Measurements from ENCODE around the gene ATP2B2.
A peak's percentile ranks its signal among the peaks of the same experiment; 100 is the strongest.

The ATP2B2 gene

DNA sequence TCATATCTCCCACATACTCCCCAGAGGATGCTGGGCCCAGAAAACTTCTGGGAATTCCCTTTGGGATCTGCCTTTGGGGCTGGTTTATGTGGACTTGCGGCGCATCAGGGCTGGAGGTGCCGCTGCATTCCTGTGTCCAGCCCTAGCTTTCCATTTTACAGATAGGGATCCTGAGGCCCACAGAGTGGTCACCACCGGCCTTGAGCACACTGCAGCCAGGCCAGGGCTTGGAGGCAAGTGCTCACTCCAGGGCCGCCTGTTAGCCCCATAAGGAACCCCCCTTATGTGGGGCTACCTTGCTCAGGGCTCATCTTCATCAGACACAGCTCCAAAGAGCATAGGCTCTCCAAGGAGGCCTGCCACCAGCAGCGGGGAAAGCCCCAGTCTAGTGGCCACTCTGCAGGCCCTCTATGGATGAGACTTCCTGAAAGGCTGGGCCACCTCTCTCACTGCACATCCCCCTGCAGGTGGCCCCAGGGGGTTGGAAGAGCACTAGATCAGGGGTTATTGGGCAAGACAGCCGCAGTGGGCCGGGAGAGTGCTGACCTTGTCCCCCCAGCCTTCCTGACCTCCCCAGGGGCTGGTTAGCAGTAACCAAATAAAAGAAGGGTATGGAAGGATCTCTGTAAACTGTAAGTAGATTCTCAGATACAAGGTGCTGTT, 9.2 kb upstream of the ATP2B2 start:
- WGBS (ENCODE audit: extremely low coverage, insufficient coverage, low lambda C conversion rate) = no CpG with 5 or more reads among the region's 8 CpGs
- no peak for DNase-seq
- H2AK5ac ChIP-seq (ENCODE audit: low read length) = no peak overlapping the region
- no peaks in the 10 kb centered on the region for H3K4me1 ChIP-seq (ENCODE audit: control insufficient read depth, low read depth, low read length)
- H3K27me3 ChIP-seq (ENCODE audit: insufficient read depth, low read length, poor library complexity) = no peaks in the 10 kb centered on the region
- H3K23ac ChIP-seq (ENCODE audit: low read length) = no peak overlapping the region
- no peak overlapping the region for H3K4me2 ChIP-seq (ENCODE audit: low read length)
- H2BK5ac ChIP-seq (ENCODE audit: low read length) = no peak overlapping the region
- H3K4me3 ChIP-seq (ENCODE audit: low read length) = no peak overlapping the region
- H4K8ac ChIP-seq (ENCODE audit: low read depth, low read length) = no peak overlapping the region
- no peak overlapping the region for H4K5ac ChIP-seq (ENCODE audit: low read length)
- no peak overlapping the region for H2BK120ac ChIP-seq (ENCODE audit: low read depth, low read length)
- H3K4ac ChIP-seq (ENCODE audit: low read depth, low read length) = no peak overlapping the region
- no peak overlapping the region for H3K27ac ChIP-seq (ENCODE audit: low read depth, low read length)
- H3K36me3 ChIP-seq (ENCODE audit: control insufficient read depth, insufficient read depth, low read length) = no peaks in the 10 kb centered on the region
- H3K79me1 ChIP-seq (ENCODE audit: low read length) = no peaks in the 10 kb centered on the region
- H3K79me2 ChIP-seq (ENCODE audit: control insufficient read depth, insufficient read depth, low read length) = no peaks in the 10 kb centered on the region
- H3K18ac ChIP-seq (ENCODE audit: low read length) = no peak overlapping the region
- H3K56ac ChIP-seq (ENCODE audit: low read length) = no peak overlapping the region
- H3K9ac ChIP-seq (ENCODE audit: low read length) = no peak overlapping the region
- H2BK15ac ChIP-seq (replicated peaks; ENCODE audit: low read depth) = no peak overlapping the region

DNA sequence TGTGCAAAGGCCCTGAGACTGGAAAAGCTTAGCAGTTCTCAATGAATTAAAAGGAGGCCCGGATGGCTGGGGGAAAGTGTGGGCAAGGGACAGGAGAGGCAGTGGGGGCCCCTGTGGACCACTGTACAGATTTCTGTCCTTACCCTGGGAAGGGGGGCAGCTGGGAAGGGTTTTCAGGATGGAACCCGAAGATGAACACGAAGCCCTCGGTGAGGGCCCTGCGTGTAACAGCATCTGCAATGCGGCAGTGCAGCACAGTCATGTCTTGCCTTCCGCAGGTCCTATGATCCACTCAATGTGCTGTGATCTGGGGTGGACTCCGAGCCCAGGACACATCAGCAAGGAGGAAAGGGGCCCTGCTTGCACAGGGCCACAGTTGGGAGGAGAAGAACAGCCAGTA, 7.9 kb upstream of the ATP2B2 start:
- Histone ChIP-seq H2AK5ac (ENCODE audit: low read length) (no peak overlapping the region), H3K4ac (ENCODE audit: low read depth, low read length) (no peak overlapping the region), H3K4me2 (ENCODE audit: low read length) (no peak overlapping the region), H3K27me3 (ENCODE audit: insufficient read depth, low read length, poor library complexity) (no peaks in the 10 kb centered on the region), H4K8ac (ENCODE audit: low read depth, low read length) (no peak overlapping the region), H3K9ac (ENCODE audit: low read length) (no peak overlapping the region), H3K27ac (ENCODE audit: low read depth, low read length) (no peak overlapping the region), H3K18ac (ENCODE audit: low read length) (no peak overlapping the region), H2BK120ac (ENCODE audit: low read depth, low read length) (no peak overlapping the region), H3K79me2 (ENCODE audit: control insufficient read depth, insufficient read depth, low read length) (no peaks in the 10 kb centered on the region), H3K56ac (ENCODE audit: low read length) (no peak overlapping the region), H3K4me1 (ENCODE audit: control insufficient read depth, low read depth, low read length) (no peaks in the 10 kb centered on the region), H4K5ac (ENCODE audit: low read length) (no peak overlapping the region), H3K36me3 (ENCODE audit: control insufficient read depth, insufficient read depth, low read length) (no peaks in the 10 kb centered on the region), H3K79me1 (ENCODE audit: low read length) (no peaks in the 10 kb centered on the region), H3K23ac (ENCODE audit: low read length) (no peak overlapping the region), H3K4me3 (ENCODE audit: low read length) (no peak overlapping the region), H2BK15ac (replicated peaks; ENCODE audit: low read depth) (no peak overlapping the region), H2BK5ac (ENCODE audit: low read length) (no peak overlapping the region)
- no CpG with 5 or more reads among the region's 8 CpGs for WGBS (ENCODE audit: extremely low coverage, insufficient coverage, low lambda C conversion rate)
- DNase-seq = no peak

DNA sequence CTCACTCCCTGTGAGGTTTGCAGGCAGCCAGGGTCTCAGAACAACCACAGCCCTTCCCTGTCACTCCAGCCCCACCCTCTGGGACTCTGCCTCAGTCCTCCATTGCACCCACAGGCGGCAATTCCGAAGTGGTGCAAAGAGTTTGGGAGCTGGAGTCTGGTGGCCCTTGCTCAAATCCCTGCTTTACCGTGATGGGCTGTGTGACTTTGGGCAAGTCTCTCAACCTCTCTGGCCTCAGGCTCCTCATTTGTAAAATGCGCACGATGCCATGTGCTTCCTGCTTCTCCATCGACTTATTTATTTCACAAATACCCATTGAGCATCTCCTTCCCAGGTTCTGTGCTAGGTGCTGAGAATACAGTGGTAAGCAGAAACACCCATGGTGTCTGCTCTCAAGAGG, 7.3 kb upstream of the ATP2B2 start:
- Histone ChIP-seq H2AK5ac (ENCODE audit: low read length) (no peak overlapping the region), H3K56ac (ENCODE audit: low read length) (no peak overlapping the region), H3K27ac (ENCODE audit: low read depth, low read length) (no peak overlapping the region), H3K9ac (ENCODE audit: low read length) (no peak overlapping the region), H3K23ac (ENCODE audit: low read length) (no peak overlapping the region), H3K4me3 (ENCODE audit: low read length) (no peak overlapping the region), H2BK5ac (ENCODE audit: low read length) (no peak overlapping the region), H2BK120ac (ENCODE audit: low read depth, low read length) (no peak overlapping the region), H2BK15ac (replicated peaks; ENCODE audit: low read depth) (no peak overlapping the region), H3K79me2 (ENCODE audit: control insufficient read depth, insufficient read depth, low read length) (no peaks in the 10 kb centered on the region), H3K27me3 (ENCODE audit: insufficient read depth, low read length, poor library complexity) (no peaks in the 10 kb centered on the region), H3K4me1 (ENCODE audit: control insufficient read depth, low read depth, low read length) (no peaks in the 10 kb centered on the region), H3K4me2 (ENCODE audit: low read length) (no peak overlapping the region), H3K79me1 (ENCODE audit: low read length) (no peaks in the 10 kb centered on the region), H3K4ac (ENCODE audit: low read depth, low read length) (no peak overlapping the region), H4K8ac (ENCODE audit: low read depth, low read length) (no peak overlapping the region), H4K5ac (ENCODE audit: low read length) (no peak overlapping the region), H3K18ac (ENCODE audit: low read length) (no peak overlapping the region), H3K36me3 (ENCODE audit: control insufficient read depth, insufficient read depth, low read length) (no peaks in the 10 kb centered on the region)
- no peak for DNase-seq
- WGBS (ENCODE audit: extremely low coverage, insufficient coverage, low lambda C conversion rate) = no CpG with 5 or more reads among the region's 6 CpGs

DNA sequence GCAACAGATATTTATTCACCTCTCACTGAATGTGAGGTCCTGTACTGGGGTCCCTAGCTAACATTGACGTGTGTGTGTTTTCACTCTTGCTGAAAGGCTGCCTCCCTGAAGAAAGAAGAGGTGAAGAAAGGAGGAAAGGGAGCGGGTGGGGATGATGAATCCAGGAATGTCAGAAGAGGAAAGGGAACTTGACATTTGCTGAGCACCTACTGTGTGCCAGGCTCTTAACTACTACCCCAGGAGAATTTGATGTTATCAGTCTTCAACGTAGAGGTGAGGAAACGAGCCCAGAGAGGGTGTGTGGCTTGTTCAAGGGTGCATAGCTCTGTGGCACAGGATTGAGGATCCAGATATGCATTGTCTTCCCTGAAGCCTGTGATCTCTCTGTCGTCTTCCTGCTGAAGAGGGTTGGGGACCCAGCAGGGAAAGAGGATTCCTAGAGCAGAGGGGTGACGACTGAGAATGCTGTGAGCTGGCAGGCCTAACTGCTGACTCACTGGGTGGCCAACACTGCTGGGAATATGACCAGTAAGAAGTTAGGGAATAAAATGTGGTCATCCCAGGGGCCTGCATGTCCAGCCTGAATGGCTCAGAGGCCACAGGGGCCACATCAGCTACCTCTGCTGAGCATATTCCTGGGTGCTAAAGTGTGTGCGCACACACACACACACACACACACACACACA, 6.6 kb upstream of the ATP2B2 start:
- Histone ChIP-seq H3K4me2 (ENCODE audit: low read length) (no peak overlapping the region), H3K23ac (ENCODE audit: low read length) (no peak overlapping the region), H2BK5ac (ENCODE audit: low read length) (no peak overlapping the region), H3K18ac (ENCODE audit: low read length) (no peak overlapping the region), H3K79me1 (ENCODE audit: low read length) (no peaks in the 10 kb centered on the region), H4K5ac (ENCODE audit: low read length) (no peak overlapping the region), H2BK120ac (ENCODE audit: low read depth, low read length) (no peak overlapping the region), H3K27me3 (ENCODE audit: insufficient read depth, low read length, poor library complexity) (no peaks in the 10 kb centered on the region), H3K9ac (ENCODE audit: low read length) (no peak overlapping the region), H2BK15ac (replicated peaks; ENCODE audit: low read depth) (no peak overlapping the region), H3K79me2 (ENCODE audit: control insufficient read depth, insufficient read depth, low read length) (no peaks in the 10 kb centered on the region), H3K4ac (ENCODE audit: low read depth, low read length) (no peak overlapping the region), H3K36me3 (ENCODE audit: control insufficient read depth, insufficient read depth, low read length) (no peaks in the 10 kb centered on the region), H3K56ac (ENCODE audit: low read length) (no peak overlapping the region), H2AK5ac (ENCODE audit: low read length) (no peak overlapping the region), H3K4me3 (ENCODE audit: low read length) (no peak overlapping the region), H3K27ac (ENCODE audit: low read depth, low read length) (no peak overlapping the region), H3K4me1 (ENCODE audit: control insufficient read depth, low read depth, low read length) (no peaks in the 10 kb centered on the region), H4K8ac (ENCODE audit: low read depth, low read length) (no peak overlapping the region)
- no CpG with 5 or more reads among the region's 7 CpGs for WGBS (ENCODE audit: extremely low coverage, insufficient coverage, low lambda C conversion rate)
- DNase-seq = peak; percentile 82

DNA sequence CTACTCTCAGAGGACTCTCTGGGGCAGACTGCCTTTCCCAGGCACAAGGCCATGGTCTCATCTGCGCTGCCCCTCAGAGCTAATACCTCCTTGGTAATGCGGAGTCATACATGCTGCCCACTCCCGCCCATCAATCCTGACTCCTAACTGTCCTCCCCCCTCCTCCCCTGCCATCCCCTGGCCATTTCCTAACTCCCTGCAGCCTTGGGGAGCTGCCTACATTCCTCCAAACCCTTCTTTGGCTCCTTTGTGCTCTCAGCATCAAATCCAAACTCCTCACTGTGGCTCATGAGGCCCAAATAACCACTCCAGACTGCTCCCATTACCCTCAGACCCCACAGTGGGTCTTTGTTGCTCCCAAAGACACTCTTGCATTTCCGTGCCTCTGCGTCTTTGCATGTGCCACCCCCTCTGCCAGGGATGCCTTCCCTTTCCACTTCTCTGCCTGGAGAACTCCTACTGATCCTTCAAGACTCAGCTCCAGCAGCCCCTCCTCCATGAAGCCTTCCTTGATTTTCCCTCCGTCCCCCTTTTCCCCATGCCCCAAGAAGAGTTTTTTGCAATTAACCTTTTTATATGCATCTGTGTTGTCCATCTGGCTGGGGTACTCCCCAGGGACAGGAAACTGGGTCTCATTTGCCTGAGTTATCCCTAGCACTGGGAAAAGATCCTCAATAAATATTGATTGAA, 5.5 kb upstream of the ATP2B2 start:
- no peak overlapping the region for H3K4me2 ChIP-seq (ENCODE audit: low read length)
- H4K5ac ChIP-seq (ENCODE audit: low read length) = no peak overlapping the region
- no peaks in the 10 kb centered on the region for H3K36me3 ChIP-seq (ENCODE audit: control insufficient read depth, insufficient read depth, low read length)
- no peak overlapping the region for H3K23ac ChIP-seq (ENCODE audit: low read length)
- no peak overlapping the region for H3K18ac ChIP-seq (ENCODE audit: low read length)
- no peak overlapping the region for H2AK5ac ChIP-seq (ENCODE audit: low read length)
- no peak for DNase-seq
- H3K27me3 ChIP-seq (ENCODE audit: insufficient read depth, low read length, poor library complexity) = no peaks in the 10 kb centered on the region
- H3K79me1 ChIP-seq (ENCODE audit: low read length) = no peaks in the 10 kb centered on the region
- H3K27ac ChIP-seq (ENCODE audit: low read depth, low read length) = no peak overlapping the region
- no peak overlapping the region for H3K9ac ChIP-seq (ENCODE audit: low read length)
- no peak overlapping the region for H3K56ac ChIP-seq (ENCODE audit: low read length)
- no peak overlapping the region for H3K4ac ChIP-seq (ENCODE audit: low read depth, low read length)
- no peak overlapping the region for H2BK15ac ChIP-seq (replicated peaks; ENCODE audit: low read depth)
- no CpG with 5 or more reads among the region's 6 CpGs for WGBS (ENCODE audit: extremely low coverage, insufficient coverage, low lambda C conversion rate)
- H3K4me3 ChIP-seq (ENCODE audit: low read length) = no peak overlapping the region
- no peak overlapping the region for H2BK5ac ChIP-seq (ENCODE audit: low read length)
- H3K4me1 ChIP-seq (ENCODE audit: control insufficient read depth, low read depth, low read length) = no peaks in the 10 kb centered on the region
- no peaks in the 10 kb centered on the region for H3K79me2 ChIP-seq (ENCODE audit: control insufficient read depth, insufficient read depth, low read length)
- H2BK120ac ChIP-seq (ENCODE audit: low read depth, low read length) = no peak overlapping the region
- no peak overlapping the region for H4K8ac ChIP-seq (ENCODE audit: low read depth, low read length)

All from mesendoderm (in vitro differentiated cells).